GM18907 (cell line): ENCODE results near the gene FBXO7.

Experiments used
- ATAC-seq: cut with Tn5 transposase; IDR thresholded peaks from one replicate; pipeline ENCODE4 v1.9.1; 2021; ENCODE audit warnings: mild to moderate bottlenecking, moderate library complexity; ENCODE audit not compliant: unreplicated experiment

The FBXO7 gene

GRCh38 chr22:32489377-32489776 is 14.8 kb downstream of the FBXO7 start:
- ATAC-seq: no peak

GRCh38 chr22:32490279-32490678 is 15.7 kb downstream of the FBXO7 start:
- no peak for ATAC-seq

GRCh38 chr22:32492111-32492510 is 17.5 kb downstream of the FBXO7 start:
- ATAC-seq: no peak

GRCh38 chr22:32493551-32493950 is 18.9 kb downstream of the FBXO7 start:
- ATAC-seq: no peak

- ATAC-seq: no peak
These were observed 20.4 kb downstream of the FBXO7 start for GRCh38 chr22:32494971-32495370.

- no peak for ATAC-seq
These were observed 25.1 kb downstream of the FBXO7 start for GRCh38 chr22:32499666-32500065.

- ATAC-seq: no peak
These were observed 27.5 kb downstream of the FBXO7 start for GRCh38 chr22:32501836-32502752.

GRCh38 chr22:32509045-32509444 is 34.4 kb downstream of the FBXO7 start:
- no peak for ATAC-seq

- ATAC-seq: no peak
These were observed 36.7 kb downstream of the FBXO7 start for GRCh38 chr22:32511274-32511673.

- ATAC-seq: no peak
These were observed 37.2 kb downstream of the FBXO7 start for GRCh38 chr22:32511776-32512175.

- ATAC-seq: no peak
These were observed 37.8 kb downstream of the FBXO7 start for GRCh38 chr22:32512267-32512982.

GRCh38 chr22:32515084-32515483 is 40.5 kb downstream of the FBXO7 start:
- ATAC-seq: no peak

GRCh38 chr22:32517488-32517887 is 42.9 kb downstream of the FBXO7 start:
- no peak for ATAC-seq

- ATAC-seq: no peak
These were observed 43.3 kb downstream of the FBXO7 start for GRCh38 chr22:32517921-32518320.

GRCh38 chr22:32518381-32518780 is 43.8 kb downstream of the FBXO7 start:
- no peak for ATAC-seq

- no peak for ATAC-seq
These were observed 44.2 kb downstream of the FBXO7 start for GRCh38 chr22:32518848-32519247.

- no peak for ATAC-seq
These were observed 46.0 kb downstream of the FBXO7 start for GRCh38 chr22:32520612-32521011.

GRCh38 chr22:32522237-32522636 is 47.6 kb downstream of the FBXO7 start:
- ATAC-seq: no peak

GRCh38 chr22:32527756-32528155 is 53.1 kb downstream of the FBXO7 start:
- ATAC-seq: no peak

- ATAC-seq: no peak
These were observed 53.7 kb downstream of the FBXO7 start for GRCh38 chr22:32528316-32528715.

- no peak for ATAC-seq
These were observed 54.7 kb downstream of the FBXO7 start for GRCh38 chr22:32528984-32529982.
